Right lobe of liver (tissue), 6 donors: ENCODE measurements around the gene IL1RAPL1. TPM values are rescaled to one million over a fixed set of nuclear protein-coding genes. Genes with fewer than 3 reads are reported as not detected.

Experiments
- ATAC-seq, 4 donors: fragments of 200-7000 bp; cut with Tn5 transposase; one replicate each; pipeline ENCODE4 v1.9.1; 2020; ENCODE audit warnings: mild to moderate bottlenecking in 4 of 4, moderate library complexity in 4 of 4
- DNase-seq, 3 donors: peaks; one replicate each; pipeline ENCODE4 v3.0.0-alpha.2; 2020
- H3K27ac ChIP-seq, 3 donors: fragments of 200-600 bp; one replicate each; pipeline ENCODE4 v1.8.0; 2022
- H3K27me3 ChIP-seq, 2 donors: fragments of 200-600 bp; one replicate each; pipeline ENCODE4 v1.8.0; 2022
- H3K36me3 ChIP-seq, 4 donors: fragments of 200-600 bp; sonication (generic) in 1 of 4; one replicate each; pipeline versions ENCODE4 v1.5.1 to v1.8.0; 2017 to 2022; ENCODE audit warnings: control low read depth in 1 of 4
- H3K4me1 ChIP-seq, 4 donors: fragments of 200-600 bp; sonication (generic) in 1 of 4; one replicate each; pipeline versions ENCODE4 v1.5.1 to v1.8.0; 2017 to 2022; ENCODE audit warnings: control low read depth in 1 of 4
- H3K4me3 ChIP-seq, 3 donors: fragments of 200-600 bp; one replicate each; pipeline ENCODE4 v1.8.0; 2022
- H3K9me3 ChIP-seq, 4 donors: fragments of 200-600 bp; sonication (generic) in 1 of 4; one replicate each; pipeline versions ENCODE4 v1.5.1 to v1.8.0; 2017 to 2022; ENCODE audit warnings: control low read depth in 1 of 4
- POLR2A ChIP-seq: fragments of 450-650 bp; IDR thresholded peaks from one replicate; pipeline ENCODE4 v1.6.1; 2017; ENCODE audit warnings: antibody characterized with exemption, mild to moderate bottlenecking
- WGBS: methylation state at CpG from one replicate; pipeline ENCODE4 v1.1.6; 2018; ENCODE audit warnings: low coverage, low lambda C conversion rate; ENCODE audit not compliant: insufficient coverage; ENCODE audit errors: missing lambda C conversion rate; 5-methylcytosine and 5-hydroxymethylcytosine counted together
- intact Hi-C, 2 donors: fragments of 100-400 bp; cut with DNase I; formaldehyde crosslinking; loops; one replicate each; pipeline versions ENCODE4 v1.11.2 to v1.14.1; 2022
- total RNA-seq, 6 experiments: library from RNA; depleted of rRNA in 2 of 6; stranded (reverse); fragments of >200 nt in 2 of 6; fragmentation: NEBNext Ultra II Directional in 3 of 6; extraction: Animal tissue kit (Norgen Biotek cat#: 25700) in 3 of 6; gene quantifications; one replicate each; pipeline versions ENCODE4 v1.1.0 to v1.2.4, GENCODE V29; 2016 to 2023
- TF ChIP-seq, protein P1 (sequence below), 4 donors: fragments of 200-600 bp in 3 of 4; fragments of 450-650 bp in 1 of 4; IDR thresholded peaks; one replicate each; pipeline versions ENCODE4 v1.5.1 to v1.8.0; 2016 to 2022; ENCODE audit warnings: antibody characterized with exemption in 4 of 4, mild to moderate bottlenecking in 2 of 4
- donor health status: DM: no; HTN: yes; CAD: no.
- donor health status: DM: no; HTN: no; CAD: no.
- donor health status: DM: no; HTN: no; CAD: no.
- donor health status: DM: no; HTN: yes; CAD: no.
- donor health status: DM: no; HTN: yes; CAD: no.

The IL1RAPL1 gene
- total RNA-seq, 6 experiments from 2014 or later, result not detected

DNA sequence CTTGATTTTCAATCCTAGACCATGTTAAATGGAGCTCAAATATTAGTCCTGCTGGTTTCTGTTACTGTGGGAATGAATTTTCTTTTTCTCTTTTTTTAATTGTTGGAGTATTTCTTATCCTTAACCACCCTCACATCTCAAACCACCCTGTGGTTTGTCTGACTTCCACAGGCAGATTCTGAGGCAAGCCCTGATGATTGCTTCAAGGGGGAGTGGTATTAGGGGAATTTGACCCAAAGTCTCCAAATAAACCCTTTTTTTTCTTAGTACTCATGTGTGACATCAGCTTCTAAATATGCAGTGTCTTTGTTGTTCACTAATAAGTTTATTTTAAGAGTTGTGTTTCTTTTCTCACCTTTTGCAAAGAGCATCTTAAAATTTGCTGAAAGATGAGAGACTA is 810.3 kb downstream of the IL1RAPL1 start:
- no peak for DNase-seq
- H3K27ac ChIP-seq, result no peak overlapping the region
- intact Hi-C loops, result no loop called here

DNA sequence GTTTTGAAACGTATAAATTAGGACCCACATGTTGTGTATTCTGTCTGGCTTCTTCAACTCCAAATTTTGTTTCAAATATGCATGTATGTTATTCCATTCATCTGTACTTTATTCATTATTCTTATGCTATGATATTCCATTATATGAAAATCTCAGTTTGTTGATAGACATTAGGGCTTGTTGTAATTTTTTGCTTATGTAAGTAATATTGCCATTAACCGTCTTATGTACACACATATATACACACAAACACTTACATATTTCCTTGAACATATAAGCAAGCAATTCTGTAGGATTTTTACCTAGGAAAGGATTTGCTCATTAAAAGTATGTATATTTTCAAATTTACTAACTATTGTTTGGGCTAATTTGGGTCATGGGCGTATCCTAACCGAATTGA is 820.1 kb downstream of the IL1RAPL1 start:
- no peak for ATAC-seq
- Histone ChIP-seq H3K4me1 (no peaks in the 10 kb centered on the region), H3K27me3 (no peaks in the 10 kb centered on the region), H3K4me3 (no peak overlapping the region), H3K9me3 (no peaks in the 10 kb centered on the region), H3K27ac (no peak overlapping the region), H3K36me3 (no peaks in the 10 kb centered on the region)
- TF ChIP-seq, protein P1, sequence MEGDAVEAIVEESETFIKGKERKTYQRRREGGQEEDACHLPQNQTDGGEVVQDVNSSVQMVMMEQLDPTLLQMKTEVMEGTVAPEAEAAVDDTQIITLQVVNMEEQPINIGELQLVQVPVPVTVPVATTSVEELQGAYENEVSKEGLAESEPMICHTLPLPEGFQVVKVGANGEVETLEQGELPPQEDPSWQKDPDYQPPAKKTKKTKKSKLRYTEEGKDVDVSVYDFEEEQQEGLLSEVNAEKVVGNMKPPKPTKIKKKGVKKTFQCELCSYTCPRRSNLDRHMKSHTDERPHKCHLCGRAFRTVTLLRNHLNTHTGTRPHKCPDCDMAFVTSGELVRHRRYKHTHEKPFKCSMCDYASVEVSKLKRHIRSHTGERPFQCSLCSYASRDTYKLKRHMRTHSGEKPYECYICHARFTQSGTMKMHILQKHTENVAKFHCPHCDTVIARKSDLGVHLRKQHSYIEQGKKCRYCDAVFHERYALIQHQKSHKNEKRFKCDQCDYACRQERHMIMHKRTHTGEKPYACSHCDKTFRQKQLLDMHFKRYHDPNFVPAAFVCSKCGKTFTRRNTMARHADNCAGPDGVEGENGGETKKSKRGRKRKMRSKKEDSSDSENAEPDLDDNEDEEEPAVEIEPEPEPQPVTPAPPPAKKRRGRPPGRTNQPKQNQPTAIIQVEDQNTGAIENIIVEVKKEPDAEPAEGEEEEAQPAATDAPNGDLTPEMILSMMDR (IDR thresholded peaks at IDR 0.05), result no peak
- TF ChIP-seq POLR2A, result no peak
- no peak for DNase-seq
- intact Hi-C loops, result no loop called here
- WGBS, result 75% methylated on average over 4 of the region's 4 CpGs

More for the DNA sequence above, 810.3 kb downstream of the IL1RAPL1 start:
- no peak overlapping the region for H3K4me3 ChIP-seq
- no peaks in the 10 kb centered on the region for H3K9me3 ChIP-seq
- no peak for ATAC-seq
- no peaks in the 10 kb centered on the region for H3K4me1 ChIP-seq
- TF ChIP-seq, protein P1 (IDR thresholded peaks at IDR 0.05), result no peak
- TF ChIP-seq POLR2A, result no peak
- no peaks in the 10 kb centered on the region for H3K36me3 ChIP-seq
- H3K27me3 ChIP-seq, result no peaks in the 10 kb centered on the region

DNA sequence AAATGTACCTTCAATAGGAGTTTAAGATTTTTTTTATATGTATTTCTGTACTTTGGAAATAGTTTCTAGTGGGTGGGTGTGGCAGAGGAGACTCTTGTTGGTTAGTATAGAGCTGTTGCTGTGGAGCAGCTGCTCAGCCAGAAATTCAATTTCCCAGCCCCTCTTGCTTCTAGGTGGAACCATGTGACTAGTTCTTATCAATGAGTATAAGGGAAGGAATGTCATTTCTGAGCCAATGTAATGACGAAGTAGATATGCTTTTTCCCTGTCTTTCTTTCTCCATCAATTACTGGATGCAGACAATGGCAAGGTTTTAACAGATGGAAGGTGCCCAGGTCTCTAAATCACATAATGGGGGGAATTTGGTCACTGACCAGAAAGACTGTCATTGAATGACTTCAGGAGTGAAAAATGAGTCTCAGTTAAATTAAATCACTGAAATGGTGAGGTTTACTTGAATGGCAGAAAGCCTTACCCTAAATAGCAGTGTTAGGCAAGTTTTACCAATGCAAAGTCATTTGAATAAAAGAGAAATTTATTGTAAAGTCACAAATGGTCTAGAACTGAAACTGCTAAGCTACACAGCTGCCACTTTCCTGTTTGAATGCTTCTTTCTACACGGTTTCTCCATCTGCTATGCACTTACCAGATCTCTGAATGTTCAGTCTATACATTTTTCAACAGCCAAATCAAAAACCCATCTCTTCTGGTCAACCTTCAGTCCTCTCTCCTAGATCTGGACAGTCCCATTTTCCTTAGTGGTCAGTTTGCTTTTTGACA is 832.7 kb downstream of the IL1RAPL1 start:
- Histone ChIP-seq H3K27me3 (no peaks in the 10 kb centered on the region), H3K9me3 (peaks cover 0 to 3% (median 0%) of the 10 kb centered on the region in 4 donors), H3K4me1 (no peaks in the 10 kb centered on the region), H3K36me3 (no peaks in the 10 kb centered on the region), H3K27ac (no peak overlapping the region), H3K4me3 (no peak overlapping the region)
- TF ChIP-seq, protein P1 (IDR thresholded peaks at IDR 0.05), result no peak
- 13% methylated on average over 2 of the region's 2 CpGs for WGBS
- ATAC-seq (peak in 1 of 4 donors; percentile 55), DNase-seq (no peak)
- intact Hi-C loops, result no loop called here

DNA sequence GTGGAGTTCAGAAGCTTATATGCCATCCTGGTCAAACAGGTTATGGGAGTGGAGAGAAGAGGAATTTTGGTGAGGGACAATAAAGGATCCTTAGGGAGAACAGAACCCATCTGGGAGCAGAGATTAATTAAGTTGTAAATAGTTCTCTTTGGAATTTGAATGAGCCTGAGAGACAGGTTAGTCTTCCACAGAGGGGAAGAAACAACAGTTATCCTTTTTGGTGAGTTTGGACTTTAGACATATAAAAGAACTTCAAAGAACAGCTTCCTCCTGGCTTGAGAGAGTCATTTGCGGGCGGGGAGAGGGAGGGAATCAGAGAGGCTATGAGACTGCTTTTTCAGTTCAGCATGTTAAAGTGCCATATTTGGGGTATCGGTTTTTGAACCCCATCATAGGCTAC is 834.8 kb downstream of the IL1RAPL1 start:
- Histone ChIP-seq H3K27me3 (no peaks in the 10 kb centered on the region), H3K9me3 (no peaks in the 10 kb centered on the region), H3K36me3 (no peaks in the 10 kb centered on the region), H3K27ac (no peak overlapping the region), H3K4me1 (no peaks in the 10 kb centered on the region), H3K4me3 (no peak overlapping the region)
- DNase-seq (no peak), ATAC-seq (no peak)
- intact Hi-C loops, result no loop called here
- WGBS, result 31% methylated on average over 3 of the region's 3 CpGs
- TF ChIP-seq, protein P1 (IDR thresholded peaks at IDR 0.05), result no peak
- TF ChIP-seq POLR2A, result no peak
